NCI-H1105 (cell line): ENCODE measurements around the gene SLC22A2.
"Not testable (repeated sequence)": the region's sequence is repeated elsewhere in the genome, so short reads cannot be mapped to it uniquely, and the experiment has no call there.

Experiments used
- DNase-seq: peaks from one replicate; lab custom pipeline; 2025; lab: John Stamatoyannopoulos, UW

The SLC22A2 gene

GRCh38 chr6:160258346-160259142, at the start of gene SLC22A2:
SLC22A2 (minus strand) TSS chr6:160258821; CDS start chr6:160258757, 64 bp downstream.
- no peak for DNase-seq

GRCh38 chr6:160305926-160306713, 47.5 kb upstream of the SLC22A2 start:
- no peak for DNase-seq

- no peak for DNase-seq
Measured at GRCh38 chr6:160303806-160304205, 45.2 kb upstream of the SLC22A2 start.

GRCh38 chr6:160302431-160303082, 43.9 kb upstream of the SLC22A2 start:
- not testable (repeated sequence) for DNase-seq

GRCh38 chr6:160301339-160301738, 42.7 kb upstream of the SLC22A2 start:
- DNase-seq: no peak

- no peak for DNase-seq
Measured at GRCh38 chr6:160300076-160300695, 41.6 kb upstream of the SLC22A2 start.

GRCh38 chr6:160299559-160299958, 40.9 kb upstream of the SLC22A2 start:
- no peak for DNase-seq

- DNase-seq: no peak
Measured at GRCh38 chr6:160298121-160298520, 39.5 kb upstream of the SLC22A2 start.

GRCh38 chr6:160297310-160297709, 38.7 kb upstream of the SLC22A2 start:
- DNase-seq: no peak

- DNase-seq: no peak
Measured at GRCh38 chr6:160293844-160294243, 35.2 kb upstream of the SLC22A2 start.

- no peak for DNase-seq
Measured at GRCh38 chr6:160285541-160286105, 27.0 kb upstream of the SLC22A2 start.

GRCh38 chr6:160284575-160284974, 26.0 kb upstream of the SLC22A2 start:
- DNase-seq: no peak

- no peak for DNase-seq
Measured at GRCh38 chr6:160282444-160282843, 23.8 kb upstream of the SLC22A2 start.

GRCh38 chr6:160279850-160280249, 21.2 kb upstream of the SLC22A2 start:
- DNase-seq: no peak

- no peak for DNase-seq
Measured at GRCh38 chr6:160278786-160279310, 20.2 kb upstream of the SLC22A2 start.

GRCh38 chr6:160278311-160278710, 19.7 kb upstream of the SLC22A2 start:
- no peak for DNase-seq

GRCh38 chr6:160277546-160277945, 18.9 kb upstream of the SLC22A2 start:
- no peak for DNase-seq

- no peak for DNase-seq
Measured at GRCh38 chr6:160277144-160277543, 18.5 kb upstream of the SLC22A2 start.

GRCh38 chr6:160276126-160276525, 17.5 kb upstream of the SLC22A2 start:
- DNase-seq: no peak

GRCh38 chr6:160275511-160276003, 16.9 kb upstream of the SLC22A2 start:
- DNase-seq: no peak

GRCh38 chr6:160274871-160275510, 16.4 kb upstream of the SLC22A2 start:
- DNase-seq: no peak
